ENCODE data around the gene ACOX2. TPM values are rescaled to one million over a fixed set of nuclear protein-coding genes. Genes with fewer than 3 reads are reported as not detected.

The ACOX2 gene
- total and polyA plus RNA-seq, 2 of the 8 experiments (the other 6 are each of a cell fraction or from before 2014, with no cell fraction given) = 3.2 to 9.2 TPM

DNA sequence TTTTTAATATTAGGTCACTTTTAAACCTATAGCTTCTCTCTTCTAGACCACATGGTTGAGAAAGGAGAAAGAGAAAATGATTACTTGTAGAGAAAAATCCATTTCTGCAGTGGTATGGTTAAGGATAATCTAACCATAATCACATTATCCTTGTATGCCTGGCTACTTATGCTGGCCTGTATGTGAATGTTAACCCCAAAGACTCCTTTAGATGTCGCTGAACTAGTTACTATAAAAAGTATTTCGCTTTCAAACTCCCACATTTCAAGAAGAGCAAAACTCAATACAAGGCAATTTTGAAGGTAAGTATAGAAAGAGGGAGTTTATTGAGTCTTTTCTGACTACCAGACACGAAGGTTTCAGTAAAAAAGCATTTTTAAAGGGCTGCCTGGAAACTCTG is 42.9 kb downstream of the ACOX2 start:
- Histone ChIP-seq H3K4me1 (replicated peaks in 1 of 4; ENCODE audit: control insufficient read depth in 3 of 4, insufficient read depth in 4 of 4, low read length in 3 of 4) (peaks cover 9 to 23% (median 10%) of the 10 kb centered on the region in 4 experiments), H2BK15ac (ENCODE audit: low read length) (no peak overlapping the region), H3K9me3 (ENCODE audit: insufficient read depth in 2 of 2, low read depth in 1 of 2, low read length in 1 of 2) (no peaks in the 10 kb centered on the region), H3K14ac (ENCODE audit: insufficient read length) (no peak overlapping the region), H4K5ac (ENCODE audit: insufficient read length, low read depth, low read length) (no peak overlapping the region), H2AFZ (ENCODE audit: low read length) (no peak overlapping the region), H3K27ac (ENCODE audit: low read depth, low read length) (no peak overlapping the region), H3K79me1 (ENCODE audit: low read depth, low read length) (0 out of 2 replicates have a peak, but pooled peaks cover 2% of the 10 kb centered on the region), H3K18ac (ENCODE audit: extremely low read depth, low read length) (no peak overlapping the region), H4K8ac (ENCODE audit: extremely low read depth, insufficient read depth, low read length) (no peak overlapping the region), H3K79me2 (ENCODE audit: control insufficient read depth in 1 of 2, insufficient read depth in 2 of 2, low read length in 2 of 2) (peaks cover 10 to 65% of the 10 kb centered on the region in 2 experiments), H3K4me2 (ENCODE audit: insufficient read depth in 1 of 2, low read depth in 2 of 2, low read length in 2 of 2) (peak overlapping the region; percentile 72 to 84; a peak in 3 of 4 replicates), H3K27me3 (replicated peaks in 1 of 4; ENCODE audit: control insufficient read depth in 3 of 4, extremely low read depth in 1 of 4, insufficient read depth in 3 of 4, low read length in 3 of 4) (no peaks in the 10 kb centered on the region), H2BK5ac (ENCODE audit: low read depth, low read length) (no peak overlapping the region), H2AK5ac (ENCODE audit: low read depth, low read length) (no peak overlapping the region), H3K36me3 (ENCODE audit: control insufficient read depth in 2 of 4, insufficient read depth in 4 of 4, low read length in 3 of 4) (no peaks in the 10 kb centered on the region; a peak in 2 of 8 replicates), H4K20me1 (replicated peaks in 1 of 2; ENCODE audit: control insufficient read depth in 1 of 2, insufficient read depth in 2 of 2, low read length in 2 of 2) (peaks cover 0 to 9% of the 10 kb centered on the region in 2 experiments), H3K4me3 (ENCODE audit: extremely low read depth in 1 of 4, insufficient read depth in 2 of 4, low read depth in 3 of 4, low read length in 4 of 4) (peak overlapping the region in 1 of 4 experiments; percentile 88; a peak in 2 of 8 replicates), H2BK12ac (ENCODE audit: low read depth, low read length) (no peak overlapping the region), H4K91ac (replicated peaks; ENCODE audit: insufficient read length, low read length) (no peak overlapping the region), H2BK20ac (ENCODE audit: low read length) (no peak overlapping the region), H3K56ac (replicated peaks; ENCODE audit: insufficient read length, low read depth, low read length) (no peak overlapping the region), H2BK120ac (replicated peaks; ENCODE audit: low read depth, low read length) (no peak overlapping the region), H3K4ac (replicated peaks; ENCODE audit: insufficient read length, low read depth, low read length) (no peak overlapping the region), H3K23me2 (ENCODE audit: low read depth, low read length) (peaks cover 4% of the 10 kb centered on the region; the same call in 1 of the 2 replicates), H3K23ac (ENCODE audit: insufficient read length) (no peak overlapping the region), H3K9ac (replicated peaks in 1 of 4; ENCODE audit: extremely low read depth in 1 of 4, low read depth in 3 of 4, low read length in 3 of 4) (no peak overlapping the region)
- no peak for DNase-seq (ENCODE audit: low read depth in 1 of 2, low spot score in 2 of 2)
- WGBS, 2 experiments (ENCODE audit: extremely low coverage in 1 of 2, insufficient coverage in 1 of 2, insufficient read length in 1 of 2, insufficient replicate concordance in 2 of 2, low coverage in 1 of 2, low lambda C conversion rate in 2 of 2, missing lambda C conversion rate in 1 of 2) = 51% methylated on average over 3 of the region's 3 CpGs; no CpG with 5 or more reads in 1 of the 2 experiments
- TF ChIP-seq EGR1 (IDR thresholded peaks at IDR 0.05; ENCODE audit: borderline replicate concordance, low read depth, low read length) = no peak
- POLR2A ChIA-PET (ENCODE audit: partially characterized antibody) = interaction anchor here (1.1 to 1.8 kb wide), 5 partner anchors 10 to 144 kb away, joined by 3 to 4 read pairs (median 3); no protein-coding TSS in a partner anchor
- CTCF ChIA-PET (ENCODE audit: partially characterized antibody) = interaction anchor here (1.0 to 8.7 kb wide), 5 partner anchors 30 to 187 kb away, joined by 3 to 68 read pairs (median 7); partner anchors contain the start of gene HTD2
- no peak for FAIRE-seq

Measured in H1 (cell line).